RPMI8226 (cell line): ENCODE measurements around the gene KAZN.

Source experiments
- DNase-seq: peaks from one replicate; pipeline ENCODE4 v3.0.0-alpha.2; 2015

KAZN gene

GRCh38 chr1:14590411-14591180 lies 7.9 kb upstream of the KAZN start:
- DNase-seq, result no peak

- no peak for DNase-seq
Measured at GRCh38 chr1:14591600-14591999, 6.9 kb upstream of the KAZN start.

- DNase-seq, result no peak
Measured at GRCh38 chr1:14592004-14592631, 6.4 kb upstream of the KAZN start.

GRCh38 chr1:14593302-14593701 lies 5.2 kb upstream of the KAZN start:
- DNase-seq, result no peak

- DNase-seq, result no peak
Measured at GRCh38 chr1:14594045-14594444, 4.4 kb upstream of the KAZN start.

DNA sequence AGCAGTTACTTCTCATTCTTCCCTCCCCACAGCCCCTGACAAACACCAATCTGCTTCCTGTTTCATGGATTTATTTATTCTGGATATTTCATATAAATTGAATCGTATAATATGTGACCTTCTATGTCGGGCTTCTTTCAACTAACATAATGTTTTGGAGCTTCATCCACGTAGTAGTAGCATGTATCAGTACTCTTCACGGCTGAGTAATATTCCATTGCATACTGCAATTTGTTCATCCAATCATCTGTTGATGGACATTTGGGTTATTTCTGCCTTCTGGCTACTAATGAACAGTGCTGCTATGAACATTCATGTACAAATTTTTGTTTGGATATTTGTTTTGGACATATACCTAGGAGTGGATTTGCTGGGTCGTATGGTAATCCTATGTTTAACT lies 1.9 kb upstream of the KAZN start:
- no peak for DNase-seq

DNA sequence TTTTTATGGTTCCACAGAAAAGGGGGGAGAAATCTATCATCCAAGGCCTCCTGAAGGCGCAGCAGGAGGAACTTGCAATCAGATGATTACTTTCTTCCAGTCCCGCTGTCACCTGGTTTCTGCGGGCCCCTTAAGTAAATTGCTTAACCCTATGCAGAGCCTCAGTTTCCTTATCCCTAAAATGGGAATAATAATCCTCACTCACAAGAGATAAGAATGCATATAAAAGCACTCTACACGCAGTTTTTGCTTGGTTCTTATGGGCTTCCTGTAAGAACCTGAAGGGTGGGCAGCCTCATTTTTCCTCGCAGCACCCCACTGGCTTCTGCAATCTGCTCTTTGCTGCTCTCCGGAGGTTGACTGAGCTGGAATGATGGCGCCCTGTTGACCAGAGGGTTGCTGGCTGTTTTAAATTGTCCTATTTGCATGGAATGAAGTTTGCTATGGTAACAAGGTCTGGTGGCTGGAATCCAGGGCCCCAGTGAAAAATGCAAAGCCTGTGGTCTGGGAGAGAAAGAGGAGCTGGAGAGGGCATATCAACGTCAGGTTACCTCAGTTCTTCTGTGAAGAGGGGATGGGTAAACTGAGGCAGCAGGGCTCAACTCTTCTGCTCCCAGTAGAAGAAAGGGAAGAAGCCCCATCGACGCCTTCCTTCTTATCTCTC lies 1.0 kb upstream of the KAZN start:
- no peak for DNase-seq

DNA sequence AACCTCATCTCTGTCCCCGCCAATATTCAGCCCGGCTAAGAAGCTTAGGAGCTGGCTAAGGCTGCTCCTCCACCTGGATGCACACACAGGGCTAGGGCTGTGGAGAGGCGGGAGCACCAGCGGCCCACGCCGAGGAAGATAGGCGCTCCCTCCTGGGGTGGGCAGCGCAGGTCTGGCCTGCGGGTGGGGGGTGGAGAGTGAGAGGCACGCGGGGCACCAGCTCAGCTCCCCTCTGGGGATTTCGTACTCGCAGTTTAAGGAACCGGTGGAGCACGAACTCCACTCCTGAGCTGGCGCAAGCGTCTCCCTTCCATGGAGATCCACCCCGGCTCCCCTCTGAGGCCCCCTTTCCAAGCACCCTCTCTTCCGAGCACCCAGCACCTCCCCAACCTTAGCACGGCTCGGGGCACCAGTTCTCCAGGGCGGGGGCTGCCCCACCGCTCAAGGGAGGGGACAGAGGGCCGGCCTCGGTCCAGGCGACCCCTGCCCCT lies 433 bp upstream of the KAZN start:
- no peak for DNase-seq

DNA sequence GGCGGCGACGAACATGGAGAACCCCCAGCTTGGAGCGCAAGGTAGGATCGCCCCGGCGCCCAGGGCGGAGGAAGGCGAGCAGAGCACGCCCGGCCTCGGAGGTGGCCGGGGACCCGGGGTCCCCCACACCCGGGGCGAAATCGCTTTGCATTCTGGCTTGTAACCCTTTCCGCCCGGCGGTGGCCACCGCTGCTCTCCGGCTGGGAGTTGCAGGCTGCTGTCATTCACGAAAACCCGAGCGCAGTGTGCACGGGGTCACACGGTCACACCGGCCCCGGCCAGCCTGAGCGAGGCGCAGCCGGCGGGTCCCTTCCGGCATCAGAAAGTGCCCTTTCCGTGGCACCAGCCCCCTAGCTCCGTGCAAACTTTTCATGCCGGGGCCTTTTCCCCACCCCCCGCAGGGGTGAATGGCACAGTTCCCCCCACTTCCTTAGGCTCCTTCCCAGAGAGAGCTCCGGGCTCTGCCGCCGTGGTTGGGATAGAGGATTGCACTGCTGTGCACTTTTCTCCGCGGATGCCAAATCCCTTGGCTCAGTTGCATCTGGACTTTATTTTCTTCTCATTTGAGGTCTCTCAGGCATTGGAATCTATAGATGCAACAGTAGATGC lies 802 bp downstream of the KAZN start:
- no peak for DNase-seq

GRCh38 chr1:14599800-14600199 lies 1.3 kb downstream of the KAZN start:
- no peak for DNase-seq

- DNase-seq, result no peak
Measured at GRCh38 chr1:14600405-14601112, 2.1 kb downstream of the KAZN start.

DNA sequence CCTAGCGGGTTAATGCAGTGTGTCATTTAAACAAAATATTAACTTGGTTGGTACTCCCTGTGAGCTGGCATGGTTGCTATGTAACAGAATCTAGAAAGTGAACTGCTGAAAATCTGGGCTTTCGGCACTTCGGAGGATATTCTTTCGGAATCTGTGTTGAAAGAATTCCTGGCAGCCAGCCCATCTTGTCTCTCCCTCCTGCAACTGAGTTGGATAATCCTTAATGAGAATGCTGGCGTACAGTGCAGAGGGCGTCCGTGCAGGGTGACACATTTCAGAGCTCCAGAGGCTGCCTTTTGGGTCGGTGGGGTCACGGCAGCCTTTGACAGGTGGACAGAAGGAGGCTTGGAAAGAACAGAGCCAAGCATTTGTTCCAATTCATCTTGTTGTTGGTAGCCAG lies 3.7 kb downstream of the KAZN start:
- no peak for DNase-seq

- no peak for DNase-seq
Measured at GRCh38 chr1:14603645-14604044, 5.2 kb downstream of the KAZN start.

DNA sequence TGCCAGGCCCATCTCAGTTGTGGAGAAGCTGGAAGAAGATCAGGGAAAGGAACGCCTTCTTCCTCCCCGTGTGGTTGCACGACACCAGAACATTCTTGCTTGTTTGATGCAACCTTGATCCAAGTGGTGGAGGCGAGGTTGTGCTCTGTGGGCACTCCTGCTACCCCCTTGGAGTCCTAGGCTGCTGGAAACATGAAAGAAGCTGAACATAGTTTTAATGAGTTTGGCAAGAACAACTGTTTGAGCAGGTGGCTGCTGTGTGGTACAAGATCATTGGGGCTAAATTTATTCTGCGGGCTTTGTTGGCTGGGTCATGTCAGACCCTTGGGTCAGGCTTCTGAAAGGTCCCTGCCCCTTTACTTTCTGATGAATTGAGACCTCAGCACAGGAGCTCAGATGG lies 5.9 kb downstream of the KAZN start:
- no peak for DNase-seq

DNA sequence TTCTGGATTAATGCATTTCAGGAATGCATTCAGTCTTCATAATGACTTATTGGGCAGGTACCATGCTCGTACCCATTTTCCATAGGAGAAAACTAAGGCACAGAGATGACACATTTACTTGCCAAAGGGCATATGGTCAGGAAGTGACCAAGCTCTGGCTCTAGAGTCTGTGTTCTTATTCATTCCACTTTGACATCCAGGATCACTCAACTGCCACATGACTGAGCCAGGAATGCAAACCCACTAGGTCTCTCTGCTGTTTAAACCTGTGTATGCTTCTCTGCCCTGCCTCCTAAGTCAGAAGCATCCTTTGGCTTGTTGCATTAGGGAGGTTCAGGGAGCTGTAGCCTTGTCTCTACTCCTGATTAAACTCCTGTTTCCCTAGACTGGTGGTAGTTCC lies 7.5 kb downstream of the KAZN start:
- DNase-seq, result no peak

DNA sequence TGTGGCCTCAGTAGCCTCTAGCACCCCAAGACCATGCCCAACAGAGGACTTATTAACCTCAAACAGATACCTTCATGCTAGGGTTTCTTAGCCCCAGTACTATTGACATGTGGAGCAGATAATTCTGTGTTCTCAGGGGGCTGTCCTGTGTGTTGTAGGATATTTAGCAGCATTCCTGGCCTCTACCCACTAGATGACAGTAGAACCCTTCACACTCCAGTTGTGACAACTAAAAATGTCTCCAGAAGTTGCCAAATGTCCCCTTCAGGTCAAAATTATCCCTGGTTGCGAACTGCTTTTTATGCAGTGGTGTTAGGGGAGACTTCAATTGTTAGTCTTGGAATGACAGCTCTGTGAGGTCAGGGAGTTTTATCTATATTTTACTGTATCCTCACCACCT lies 8.1 kb downstream of the KAZN start:
- no peak for DNase-seq

DNA sequence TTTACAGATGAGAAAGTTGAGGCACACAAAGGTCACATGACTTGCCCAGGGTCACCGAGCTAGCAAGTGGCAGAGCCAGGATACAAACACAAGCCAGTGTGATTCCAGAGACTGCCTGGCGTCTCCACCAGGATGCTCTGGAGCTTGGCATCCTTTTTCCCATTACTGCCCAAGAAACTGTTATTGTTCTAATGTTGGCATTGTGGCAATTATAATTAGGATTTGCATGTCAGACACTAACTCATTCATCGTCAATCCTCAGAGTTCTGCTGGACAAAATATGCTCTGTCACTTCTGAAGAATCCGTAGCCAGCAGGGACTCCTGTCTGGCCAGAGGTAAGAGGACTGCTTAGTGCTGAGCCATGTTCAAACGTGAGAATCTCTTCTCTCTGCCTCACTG lies 8.8 kb downstream of the KAZN start:
- no peak for DNase-seq

DNA sequence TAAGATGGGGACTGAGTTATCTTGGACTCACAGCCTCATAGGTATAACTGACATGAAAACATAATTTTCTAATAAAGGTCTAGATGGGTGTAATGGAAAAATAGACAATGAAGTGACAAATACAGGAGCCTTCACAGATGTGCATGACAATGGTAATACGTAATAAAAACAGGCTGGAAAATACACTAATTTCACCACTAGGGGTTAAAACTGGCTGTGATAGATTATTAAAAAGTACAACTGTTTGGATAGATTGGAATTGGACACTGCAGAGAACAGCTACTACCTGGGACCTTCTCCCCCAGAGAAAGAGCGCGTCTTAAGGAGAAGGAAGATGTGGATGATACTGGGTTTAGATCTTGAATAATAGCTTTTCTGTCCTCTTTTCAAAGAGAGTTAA lies 9.8 kb downstream of the KAZN start:
- no peak for DNase-seq

DNA sequence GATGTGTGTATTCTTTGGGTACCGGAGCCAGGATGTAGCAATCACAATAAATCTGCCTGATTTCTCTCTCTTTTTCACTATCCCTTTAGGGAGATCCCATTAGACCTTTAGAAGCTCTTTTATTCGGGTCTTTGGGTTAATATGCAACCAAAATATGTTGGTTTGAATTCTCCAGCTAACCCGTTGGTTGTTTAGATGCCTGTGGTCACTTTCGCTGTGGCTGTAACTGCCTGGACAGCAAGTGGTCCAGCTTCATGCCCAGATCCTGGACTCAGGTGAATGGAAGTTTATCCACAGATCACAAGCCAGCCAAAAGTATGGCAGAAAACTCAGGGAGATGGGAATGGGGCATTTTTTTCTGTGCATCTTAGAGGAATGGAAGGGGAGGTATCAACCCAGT lies 12.3 kb downstream of the KAZN start:
- DNase-seq, result no peak

DNA sequence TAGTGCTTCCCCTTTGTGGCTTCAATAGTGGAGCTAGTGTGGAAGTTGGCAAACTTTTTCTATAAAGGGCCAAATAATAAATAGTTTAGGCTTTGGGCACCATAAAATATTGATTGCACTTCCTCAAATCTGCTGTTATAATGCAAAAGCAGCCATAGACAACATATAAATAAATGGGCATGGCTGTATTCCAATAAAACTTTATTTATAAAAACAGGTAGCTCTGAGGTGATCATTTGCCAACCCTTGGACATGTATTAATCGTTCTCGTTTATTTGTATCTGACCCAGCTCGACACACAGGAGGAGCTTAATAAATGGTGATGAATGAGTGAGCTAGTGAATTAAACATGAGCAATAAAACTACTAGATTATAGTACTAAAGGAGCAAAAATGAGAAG lies 13.3 kb downstream of the KAZN start:
- DNase-seq, result no peak

- no peak for DNase-seq
Measured at GRCh38 chr1:14612256-14612655, 13.8 kb downstream of the KAZN start.

DNA sequence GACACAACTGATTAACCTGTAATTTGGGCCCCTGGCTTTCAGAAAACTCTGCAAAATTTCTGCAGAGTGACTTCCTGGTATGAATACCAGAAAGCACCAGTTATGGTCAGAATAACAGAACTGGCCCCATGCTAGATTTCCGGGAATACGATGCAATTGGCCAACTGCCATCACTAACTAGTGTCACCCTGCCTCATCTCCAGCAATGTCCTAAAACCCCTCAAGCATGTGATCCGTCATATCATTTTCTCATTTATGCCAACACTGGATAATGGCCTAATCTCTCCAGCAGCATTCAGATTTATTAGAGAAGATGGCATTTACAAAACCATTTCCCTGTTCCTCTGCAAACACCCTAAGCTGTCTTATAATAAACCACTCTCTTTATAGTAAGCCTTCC lies 15.4 kb downstream of the KAZN start:
- no peak for DNase-seq

DNA sequence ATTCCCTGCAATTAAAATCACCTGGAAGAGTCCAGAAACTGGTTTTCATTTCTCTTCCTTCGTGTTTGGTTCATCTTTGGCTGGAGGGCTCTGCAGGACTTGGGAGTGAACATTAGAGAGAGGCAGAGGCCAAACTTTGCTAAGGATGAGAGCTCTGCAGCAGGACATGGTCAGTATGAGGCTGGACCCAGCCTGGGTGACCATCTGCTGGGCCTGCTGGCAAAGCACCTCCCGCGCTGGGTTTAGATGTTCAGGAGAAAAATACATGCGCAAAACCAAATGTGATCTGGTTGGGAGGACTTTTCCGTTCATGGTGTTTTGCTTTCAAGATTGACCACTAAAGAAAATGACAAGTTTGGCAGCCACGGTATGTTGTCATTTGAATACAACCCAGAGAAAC lies 15.9 kb downstream of the KAZN start:
- no peak for DNase-seq
